H9 (cell line): ENCODE measurements around the gene ABCA6. TPM values are rescaled to one million over a fixed set of nuclear protein-coding genes. Genes with fewer than 3 reads are reported as not detected.

Source experiments
- DNase-seq: peaks from one replicate; pipeline ENCODE4 v3.0.0-alpha.2; 2017
- H2AFZ ChIP-seq: one replicate; pipeline ENCODE4 v1.6.1; 2013; ENCODE audit warnings: mild to moderate bottlenecking, low read length, control low read depth, moderate library complexity
- H2AK5ac ChIP-seq: 2 replicates; pipeline ENCODE4 v1.6.1; 2013; ENCODE audit warnings: low read length, control low read depth, mixed read lengths; ENCODE audit not compliant: insufficient read length
- H2BK120ac ChIP-seq: one replicate; pipeline ENCODE4 v1.6.1; 2013; ENCODE audit warnings: low read depth, mild to moderate bottlenecking, low read length, control low read depth, inconsistent platforms; ENCODE audit not compliant: poor library complexity, severe bottlenecking
- H2BK12ac ChIP-seq: 2 replicates; pipeline ENCODE4 v1.6.1; 2013; ENCODE audit warnings: low read length, control low read depth, mixed read lengths, low read depth; ENCODE audit not compliant: insufficient read length
- H2BK15ac ChIP-seq: 2 replicates; pipeline ENCODE4 v1.6.1; 2013; ENCODE audit warnings: low read depth, low read length, control low read depth
- H2BK20ac ChIP-seq: one replicate; pipeline ENCODE4 v1.6.1; 2013; ENCODE audit warnings: low read depth, mild to moderate bottlenecking, low read length, control low read depth, inconsistent platforms; ENCODE audit not compliant: poor library complexity, severe bottlenecking
- H2BK5ac ChIP-seq: 2 replicates; pipeline ENCODE4 v1.6.1; 2013; ENCODE audit warnings: low read length, control low read depth, mixed read lengths; ENCODE audit not compliant: insufficient read length
- H3K14ac ChIP-seq: 2 replicates; pipeline ENCODE4 v1.6.1; 2013; ENCODE audit warnings: low read length, control low read depth; ENCODE audit not compliant: insufficient read depth
- H3K18ac ChIP-seq: 2 replicates; pipeline ENCODE4 v1.6.1; 2013; ENCODE audit warnings: low read depth, mild to moderate bottlenecking, mixed read lengths, low read length, control low read depth; ENCODE audit not compliant: insufficient read length
- H3K23ac ChIP-seq: 2 replicates; pipeline ENCODE4 v1.6.1; 2013; ENCODE audit warnings: low read length, control low read depth, mixed read lengths, low read depth; ENCODE audit not compliant: insufficient read length
- H3K23me2 ChIP-seq: 2 replicates; pipeline ENCODE4 v1.6.1; 2013; ENCODE audit warnings: low read depth, mild to moderate bottlenecking, mixed read lengths, low read length, control low read depth; ENCODE audit not compliant: insufficient read length, poor library complexity, severe bottlenecking
- H3K27ac ChIP-seq: 2 replicates; pipeline ENCODE4 v1.5.1; 2013; ENCODE audit warnings: low read length, control low read depth, mixed read lengths, low read depth; ENCODE audit not compliant: insufficient read length
- H3K27me3 ChIP-seq: 2 replicates; pipeline ENCODE4 v1.6.1; 2013; ENCODE audit warnings: low read length, control low read depth, inconsistent platforms; ENCODE audit not compliant: insufficient read depth
- H3K4ac ChIP-seq: 2 replicates; pipeline ENCODE4 v1.6.1; 2013; ENCODE audit warnings: low read depth, mild to moderate bottlenecking, control low read depth, inconsistent platforms, low read length, moderate library complexity
- H3K4me1 ChIP-seq: 2 replicates; pipeline ENCODE4 v1.6.1; 2013; ENCODE audit warnings: low read length, control low read depth, inconsistent platforms; ENCODE audit not compliant: insufficient read depth
- H3K4me2 ChIP-seq: 2 replicates; pipeline ENCODE4 v1.6.1; 2013; ENCODE audit warnings: low read length, control low read depth, mixed read lengths; ENCODE audit not compliant: insufficient read length, insufficient read depth
- H3K56ac ChIP-seq: 2 replicates; pipeline ENCODE4 v1.6.1; 2013; ENCODE audit warnings: low read depth, mild to moderate bottlenecking, mixed read lengths, low read length, control low read depth; ENCODE audit not compliant: insufficient read length
- H3K79me1 ChIP-seq: 2 replicates; pipeline ENCODE4 v1.6.1; 2013; ENCODE audit warnings: low read depth, mild to moderate bottlenecking, moderate library complexity, low read length, control low read depth, inconsistent platforms; ENCODE audit not compliant: insufficient read depth, poor library complexity, severe bottlenecking
- H3K79me2 ChIP-seq: 2 replicates; pipeline ENCODE4 v1.6.1; 2013; ENCODE audit warnings: low read length, control low read depth, inconsistent platforms; ENCODE audit not compliant: insufficient read depth
- H3K9ac ChIP-seq: 2 replicates; pipeline ENCODE4 v1.6.1; 2013; ENCODE audit warnings: low read length, control low read depth, mixed read lengths; ENCODE audit not compliant: insufficient read length; ENCODE audit errors: extremely low read depth
- H3K9me3 ChIP-seq: one replicate; pipeline ENCODE4 v1.6.1; 2013; ENCODE audit warnings: low read depth, low read length, inconsistent platforms; ENCODE audit not compliant: control insufficient read depth
- H3T11ph ChIP-seq: one replicate; pipeline ENCODE4 v1.6.1; 2013; ENCODE audit warnings: mild to moderate bottlenecking, low read length, control low read depth, inconsistent platforms
- H4K20me1 ChIP-seq: one replicate; pipeline ENCODE4 v1.6.1; 2013; ENCODE audit not compliant: control insufficient read depth, insufficient read length, insufficient read depth
- H4K5ac ChIP-seq: 2 replicates; pipeline ENCODE4 v1.6.1; 2013; ENCODE audit warnings: low read depth, mild to moderate bottlenecking, mixed read lengths, low read length, control low read depth; ENCODE audit not compliant: insufficient read length
- H4K8ac ChIP-seq: replicated peaks from 2 replicates; pipeline ENCODE4 v1.6.1; 2013; ENCODE audit warnings: low read length, control low read depth, mixed read lengths, low read depth; ENCODE audit not compliant: insufficient read length
- H4K91ac ChIP-seq: 2 replicates; pipeline ENCODE4 v1.6.1; 2013; ENCODE audit warnings: low read depth, mild to moderate bottlenecking, moderate library complexity, mixed read lengths, low read length, control low read depth; ENCODE audit not compliant: insufficient read length
- H3K27ac Mint-ChIP-seq, 3 experiments: 2 replicates in 2 of 3; 3 replicates in 1 of 3; pipeline ENCODE4 v1.8.0; 2020 to 2021; ENCODE audit warnings: mixed read lengths in 3 of 3, mild to moderate bottlenecking in 1 of 3, moderate library complexity in 1 of 3
- H3K27me3 Mint-ChIP-seq: 2 replicates; pipeline ENCODE4 v1.8.0; 2021; ENCODE audit warnings: low read depth, mild to moderate bottlenecking, moderate library complexity, mixed read lengths
- H3K36me3 Mint-ChIP-seq, 3 experiments: 2 replicates in 2 of 3; 3 replicates in 1 of 3; pipeline ENCODE4 v1.8.0; 2020 to 2021; ENCODE audit warnings: low read depth in 3 of 3, mixed read lengths in 3 of 3; ENCODE audit not compliant: insufficient read depth in 1 of 3
- H3K4me1 Mint-ChIP-seq, 2 experiments: 2 replicates each; pipeline ENCODE4 v1.8.0; 2020; ENCODE audit warnings: mixed read lengths in 2 of 2
- H3K4me3 Mint-ChIP-seq, 2 experiments: 2 replicates in 1 of 2; 3 replicates in 1 of 2; pipeline ENCODE4 v1.8.0; 2020 to 2021; ENCODE audit warnings: mild to moderate bottlenecking in 2 of 2, mixed read lengths in 2 of 2, moderate library complexity in 1 of 2
- H3K9me3 Mint-ChIP-seq, 2 experiments: 2 replicates in 1 of 2; 3 replicates in 1 of 2; pipeline ENCODE4 v1.8.0; 2020; ENCODE audit warnings: mild to moderate bottlenecking in 2 of 2, mixed read lengths in 2 of 2, moderate library complexity in 1 of 2
- WGBS: extraction: QIAGEN DNeasy Blood & Tissue Kit; methylation state at CpG from one replicate; pipeline ENCODE4 v1.1.7; 2013; ENCODE audit warnings: missing lambda C conversion rate, low lambda C conversion rate, mixed read lengths; ENCODE audit not compliant: insufficient read length; ENCODE audit errors: extremely low coverage; 5-methylcytosine and 5-hydroxymethylcytosine counted together
- total RNA-seq: library from RNA; stranded (reverse); gene quantifications from 2 replicates; pipeline ENCODE4 v1.2.1, GENCODE V29; 2021
- TF ChIP-seq, protein P1 (sequence below): fragments of 200-600 bp; sonication (generic); conservative IDR thresholded peaks from 3 replicates; pipeline ENCODE4 v1.8.0; 2021; ENCODE audit warnings: antibody characterized with exemption, mild to moderate bottlenecking

ABCA6 gene
- total RNA-seq, 1 experiment from 2014 or later: not detected

DNA sequence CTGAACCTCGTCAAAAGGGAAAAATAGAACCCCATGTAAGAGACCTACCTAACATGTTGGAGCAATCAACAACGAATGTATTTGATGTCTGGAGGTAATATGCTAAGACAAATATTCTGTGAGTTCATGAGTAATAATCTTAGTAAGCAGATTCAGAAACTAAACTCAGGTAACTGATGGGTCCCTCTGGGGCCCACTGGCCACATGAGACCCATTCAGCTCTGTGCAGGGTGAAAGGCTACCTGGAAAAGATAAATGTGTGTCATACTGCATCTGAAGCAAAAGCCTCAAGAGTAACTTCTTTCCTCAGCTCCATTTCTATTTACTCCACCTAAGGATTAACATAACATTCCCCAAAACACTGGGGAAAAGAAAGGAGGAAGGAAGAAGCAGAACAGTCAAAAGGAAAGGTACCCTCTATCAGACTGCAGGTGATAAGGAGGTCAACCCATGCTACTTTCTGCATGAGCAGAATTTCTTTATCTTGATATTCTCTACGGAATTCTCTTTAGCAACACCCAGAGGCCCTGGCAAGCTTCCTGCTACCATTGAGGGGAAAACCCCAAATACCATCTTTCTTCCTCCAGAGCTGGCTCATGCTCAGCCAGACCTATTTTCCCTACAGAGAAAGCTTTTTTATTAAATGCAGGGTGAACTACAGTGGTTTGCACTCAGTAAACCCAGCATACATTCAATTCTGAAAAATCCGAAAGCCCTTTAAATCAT is 37.7 kb upstream of the ABCA6 start:
- no peak overlapping the region for H3K4me3 Mint-ChIP-seq
- TF ChIP-seq, protein P1, sequence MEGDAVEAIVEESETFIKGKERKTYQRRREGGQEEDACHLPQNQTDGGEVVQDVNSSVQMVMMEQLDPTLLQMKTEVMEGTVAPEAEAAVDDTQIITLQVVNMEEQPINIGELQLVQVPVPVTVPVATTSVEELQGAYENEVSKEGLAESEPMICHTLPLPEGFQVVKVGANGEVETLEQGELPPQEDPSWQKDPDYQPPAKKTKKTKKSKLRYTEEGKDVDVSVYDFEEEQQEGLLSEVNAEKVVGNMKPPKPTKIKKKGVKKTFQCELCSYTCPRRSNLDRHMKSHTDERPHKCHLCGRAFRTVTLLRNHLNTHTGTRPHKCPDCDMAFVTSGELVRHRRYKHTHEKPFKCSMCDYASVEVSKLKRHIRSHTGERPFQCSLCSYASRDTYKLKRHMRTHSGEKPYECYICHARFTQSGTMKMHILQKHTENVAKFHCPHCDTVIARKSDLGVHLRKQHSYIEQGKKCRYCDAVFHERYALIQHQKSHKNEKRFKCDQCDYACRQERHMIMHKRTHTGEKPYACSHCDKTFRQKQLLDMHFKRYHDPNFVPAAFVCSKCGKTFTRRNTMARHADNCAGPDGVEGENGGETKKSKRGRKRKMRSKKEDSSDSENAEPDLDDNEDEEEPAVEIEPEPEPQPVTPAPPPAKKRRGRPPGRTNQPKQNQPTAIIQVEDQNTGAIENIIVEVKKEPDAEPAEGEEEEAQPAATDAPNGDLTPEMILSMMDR: no peak
- Histone ChIP-seq H3K79me2 (no peaks in the 10 kb centered on the region), H3K23ac (no peak overlapping the region), H3K23me2 (no peaks in the 10 kb centered on the region), H3K27me3 (no peaks in the 10 kb centered on the region), H2BK12ac (no peak overlapping the region), H3K56ac (no peak overlapping the region), H3K18ac (no peak overlapping the region), H3K4me2 (no peak overlapping the region), H3K9ac (no peak overlapping the region), H2AK5ac (no peak overlapping the region), H3T11ph (no peak overlapping the region), H4K91ac (no peak overlapping the region), H3K9me3 (no peaks in the 10 kb centered on the region), H3K27ac (no peak overlapping the region), H3K79me1 (no peaks in the 10 kb centered on the region), H2BK5ac (no peak overlapping the region), H2BK15ac (no peak overlapping the region), H3K14ac (no peak overlapping the region), H4K8ac (no peak overlapping the region), H2BK20ac (no peak overlapping the region), H4K5ac (no peak overlapping the region), H4K20me1 (no peaks in the 10 kb centered on the region), H2AFZ (no peak overlapping the region), H3K4me1 (no peaks in the 10 kb centered on the region), H2BK120ac (no peak overlapping the region), H3K4ac (no peak overlapping the region)
- no peak for DNase-seq
- no peaks in the 10 kb centered on the region for H3K27me3 Mint-ChIP-seq
- peaks cover 0 to 3% of the 10 kb centered on the region in 2 experiments; a peak in 1 of 4 replicates for H3K4me1 Mint-ChIP-seq
- no peaks in the 10 kb centered on the region for H3K36me3 Mint-ChIP-seq
- WGBS: no CpG with 5 or more reads among the region's 4 CpGs
- no peaks in the 10 kb centered on the region for H3K9me3 Mint-ChIP-seq
- no peak overlapping the region for H3K27ac Mint-ChIP-seq
